RPMI7951 (cell line): ENCODE results near the gene TTC7B. TPM values are rescaled to one million over a fixed set of nuclear protein-coding genes. Genes with fewer than 3 reads are reported as not detected.

Source experiments
- DNase-seq: peaks from one replicate; pipeline ENCODE4 v3.0.0-alpha.2; 2012; ENCODE audit warnings: low read depth
- total RNA-seq: library from RNA; depleted of rRNA; stranded (reverse); fragments of >200 nt; shearing (Covaris generic); gene quantifications from 2 replicates; pipeline ENCODE4 v1.2.3, GENCODE V29; 2014

TTC7B gene
- total RNA-seq, 1 experiment from 2014 or later: 22.1 TPM

GRCh38 chr14:90600619-90601018, 215.6 kb downstream of the TTC7B start:
- DNase-seq: no peak

- DNase-seq: peak; percentile 5
Measured at GRCh38 chr14:90599748-90600507, 216.3 kb downstream of the TTC7B start.

- DNase-seq: no peak
Measured at GRCh38 chr14:90599339-90599738, 216.9 kb downstream of the TTC7B start.

GRCh38 chr14:90597961-90598360, 218.3 kb downstream of the TTC7B start:
- DNase-seq: no peak

- no peak for DNase-seq
Measured at GRCh38 chr14:90596733-90597132, 219.5 kb downstream of the TTC7B start.

- no peak for DNase-seq
Measured at GRCh38 chr14:90593254-90594040, 222.8 kb downstream of the TTC7B start.

GRCh38 chr14:90592655-90593054, 223.6 kb downstream of the TTC7B start:
- DNase-seq: no peak

- DNase-seq: no peak
Measured at GRCh38 chr14:90587918-90588317, 228.3 kb downstream of the TTC7B start.

GRCh38 chr14:90587252-90587910, 228.8 kb downstream of the TTC7B start:
- no peak for DNase-seq

- DNase-seq: no peak
Measured at GRCh38 chr14:90585106-90585505, 231.1 kb downstream of the TTC7B start.

- DNase-seq: no peak
Measured at GRCh38 chr14:90583916-90584605, 232.2 kb downstream of the TTC7B start.

- DNase-seq: no peak
Measured at GRCh38 chr14:90583427-90583826, 232.8 kb downstream of the TTC7B start.

- no peak for DNase-seq
Measured at GRCh38 chr14:90582166-90582565, 234.1 kb downstream of the TTC7B start.

- no peak for DNase-seq
Measured at GRCh38 chr14:90581745-90582144, 234.5 kb downstream of the TTC7B start.

GRCh38 chr14:90580377-90581335, 235.6 kb downstream of the TTC7B start:
- no peak for DNase-seq

- DNase-seq: no peak
Measured at GRCh38 chr14:90579816-90580215, 236.4 kb downstream of the TTC7B start.

GRCh38 chr14:90579088-90579487, 237.1 kb downstream of the TTC7B start:
- no peak for DNase-seq

GRCh38 chr14:90578283-90578985, 237.8 kb downstream of the TTC7B start:
- no peak for DNase-seq

- no peak for DNase-seq
Measured at GRCh38 chr14:90577661-90578282, 238.5 kb downstream of the TTC7B start.
